Spleen (tissue), 11 donors: ENCODE measurements around the gene ICE2. TPM values are rescaled to one million over a fixed set of nuclear protein-coding genes. Genes with fewer than 3 reads are reported as not detected.

Source experiments
- DNase-seq: peaks from one replicate; pipeline ENCODE4 v3.0.0-alpha.2; 2020
- H3K27ac ChIP-seq, 8 donors: fragments of 200-600 bp; sonication (generic) in 7 of 8; 1 replicate in 4 of 8; 2 replicates in 4 of 8; pipeline versions ENCODE4 v1.5.0 to v1.8.0; 2016 to 2021; ENCODE audit warnings: inconsistent platforms in 4 of 8, mild to moderate bottlenecking in 4 of 8, moderate library complexity in 1 of 8
- H3K27me3 ChIP-seq, 7 donors: fragments of 200-600 bp; sonication (generic) in 6 of 7; replicated peaks in 1 of 7; 1 replicate in 4 of 7; 2 replicates in 3 of 7; pipeline versions ENCODE4 v1.5.0 to v1.8.0; 2016 to 2021; ENCODE audit warnings: inconsistent platforms in 3 of 7, mild to moderate bottlenecking in 1 of 7
- H3K36me3 ChIP-seq, 6 donors: fragments of 200-600 bp; sonication (generic) in 5 of 6; 1 replicate in 4 of 6; 2 replicates in 2 of 6; pipeline versions ENCODE4 v1.5.0 to v1.8.0; 2016 to 2021; ENCODE audit warnings: inconsistent platforms in 2 of 6
- H3K4me1 ChIP-seq, 6 donors: fragments of 200-600 bp; sonication (generic) in 5 of 6; 1 replicate in 3 of 6; 2 replicates in 3 of 6; pipeline versions ENCODE4 v1.5.0 to v1.8.0; 2016 to 2021; ENCODE audit warnings: inconsistent platforms in 3 of 6
- H3K4me3 ChIP-seq, 8 donors: fragments of 200-600 bp; sonication (generic) in 7 of 8; 1 replicate in 4 of 8; 2 replicates in 4 of 8; pipeline versions ENCODE4 v1.5.0 to v1.8.0; 2016 to 2021; ENCODE audit warnings: inconsistent platforms in 4 of 8, mild to moderate bottlenecking in 4 of 8, moderate library complexity in 2 of 8
- H3K9me3 ChIP-seq, 8 donors: fragments of 200-600 bp; sonication (generic) in 7 of 8; 1 replicate in 4 of 8; 2 replicates in 4 of 8; pipeline versions ENCODE4 v1.5.0 to v1.8.0; 2016 to 2021; ENCODE audit warnings: inconsistent platforms in 4 of 8
- CTCF ChIP-seq, 11 experiments: fragments of 200-600 bp in 7 of 11; fragments of 450-650 bp in 4 of 11; sonication (generic) in 4 of 11; IDR thresholded peaks in 8 of 11; conservative IDR thresholded peaks in 3 of 11; 1 replicate in 7 of 11; 2 replicates in 4 of 11; pipeline versions ENCODE4 v1.4.0 to v1.8.0; 2016 to 2021; ENCODE audit warnings: antibody characterized with exemption in 11 of 11, inconsistent platforms in 4 of 11, mild to moderate bottlenecking in 1 of 11
- POLR2A ChIP-seq, 3 donors: fragments of 450-650 bp; IDR thresholded peaks; one replicate each; pipeline ENCODE4 v1.5.1; 2017; ENCODE audit warnings: antibody characterized with exemption in 3 of 3, mild to moderate bottlenecking in 1 of 3
- POLR2AphosphoS5 ChIP-seq, 3 donors: sonication (generic); formaldehyde crosslinking; IDR thresholded peaks; one replicate each; pipeline ENCODE4 v1.5.1; 2017; ENCODE audit warnings: antibody characterized with exemption in 3 of 3
- WGBS, 5 donors: extraction: QIAGEN DNeasy Blood & Tissue Kit in 3 of 5; methylation state at CpG; one replicate each; pipeline versions ENCODE4 v1.1.5 to v1.1.7; 2013 to 2018; 5-methylcytosine and 5-hydroxymethylcytosine counted together
- intact Hi-C: fragments of 100-400 bp; cut with DNase I; formaldehyde crosslinking; loops from one replicate; pipeline ENCODE4 v1.15.0; 2023; ENCODE audit warnings: low total_unique reads
- polyA plus RNA-seq, 3 donors: library from polyadenylated mRNA; stranded (reverse); fragments of 200-250 nt; gene quantifications; one replicate each; pipeline ENCODE4 v1.2.1, GENCODE V29; 2013
- total RNA-seq, 7 donors: library from RNA; depleted of rRNA in 3 of 7; stranded (reverse); fragments of >200 nt in 3 of 7; fragmentation: NEBNext Ultra II Directional in 4 of 7; extraction: Animal tissue kit (Norgen Biotek cat#: 25700) in 4 of 7; gene quantifications; one replicate each; pipeline versions ENCODE4 v1.1.0 to v1.2.1, GENCODE V29; 2016 to 2021
- donor health status: healthy with polysubstance abuse.
- donor health status: DM: no; HTN: no; CAD: no; lungs with moderate emphysema.
- donor health status: DM: no; HTN: no; CAD: no.
- donor health status: Bipolar disorder and iron deficiency.
- donor health status: healthy.
- donor health status: DM: no; HTN: no; CAD: no.
- donor health status: DM: yes; HTN: yes; CAD: no.

ICE2 gene
- total and polyA plus RNA-seq, 10 donors, result 15.8 to 66.4 (median 46.9) TPM

GRCh38 chr15:60442031-60442650 lies 36.8 kb downstream of the ICE2 start:
- H3K36me3 ChIP-seq, result peaks cover 0 to 57% (median 12%) of the 10 kb centered on the region in 6 donors
- H3K4me1 ChIP-seq, result peaks cover 0 to 7% (median 0%) of the 10 kb centered on the region in 6 donors
- 81 to 96% (median 87%) methylated on average over 2 of the region's 2 CpGs for WGBS, 5 donors
- H3K27me3 ChIP-seq, result no peaks in the 10 kb centered on the region
- intact Hi-C loops, result no loop called here
- no peak overlapping the region for H3K27ac ChIP-seq
- H3K4me3 ChIP-seq, result no peak overlapping the region
- no peak for DNase-seq
- no peaks in the 10 kb centered on the region for H3K9me3 ChIP-seq
- TF ChIP-seq POLR2AphosphoS5 (IDR thresholded peaks at IDR 0.05) (no peak), POLR2A (IDR thresholded peaks at IDR 0.05) (no peak), CTCF (IDR thresholded peaks at IDR 0.05 in 8 of 11, conservative IDR thresholded peaks at IDR 0.05 in 3 of 11) (no peak)

- H3K9me3 ChIP-seq, result no peaks in the 10 kb centered on the region
- no peak overlapping the region for H3K4me3 ChIP-seq
- H3K27me3 ChIP-seq, result no peaks in the 10 kb centered on the region
- TF ChIP-seq CTCF (IDR thresholded peaks at IDR 0.05 in 8 of 11, conservative IDR thresholded peaks at IDR 0.05 in 3 of 11), result no peak
- WGBS, 5 donors, result 79 to 94% (median 89%) methylated on average over 1 of the region's 1 CpG
- intact Hi-C loops, result no loop called here
- H3K4me1 ChIP-seq, result peaks cover 0 to 7% (median 0%) of the 10 kb centered on the region in 6 donors
- H3K36me3 ChIP-seq, result peaks cover 0 to 49% (median 13%) of the 10 kb centered on the region in 6 donors
- no peak overlapping the region for H3K27ac ChIP-seq
- no peak for DNase-seq
Observed at GRCh38 chr15:60441331-60441730, 37.6 kb downstream of the ICE2 start.

- DNase-seq, result no peak
- H3K36me3 ChIP-seq, result peaks cover 0 to 66% (median 24%) of the 10 kb centered on the region in 6 donors
- TF ChIP-seq POLR2A (IDR thresholded peaks at IDR 0.05) (no peak), POLR2AphosphoS5 (IDR thresholded peaks at IDR 0.05) (no peak), CTCF (IDR thresholded peaks at IDR 0.05 in 8 of 11, conservative IDR thresholded peaks at IDR 0.05 in 3 of 11) (no peak)
- intact Hi-C loops, result loop anchor here (5.0 kb wide), 1 partner anchor 76 kb away; no protein-coding TSS in a partner anchor
- H3K27ac ChIP-seq, result no peak overlapping the region
- no peaks in the 10 kb centered on the region for H3K4me1 ChIP-seq
- no peaks in the 10 kb centered on the region for H3K9me3 ChIP-seq
- no peaks in the 10 kb centered on the region for H3K27me3 ChIP-seq
- H3K4me3 ChIP-seq, result no peak overlapping the region
- WGBS, 5 donors, result 92 to 98% (median 97%) methylated on average over 1 of the region's 1 CpG
Observed at GRCh38 chr15:60438646-60439045, 40.3 kb downstream of the ICE2 start.

- no peak for DNase-seq
- 95 to 99% (median 96%) methylated on average over 1 of the region's 1 CpG for WGBS, 5 donors
- intact Hi-C loops, result no loop called here
- Histone ChIP-seq H3K9me3 (no peaks in the 10 kb centered on the region), H3K4me3 (no peak overlapping the region), H3K4me1 (peaks cover 0 to 18% (median 3%) of the 10 kb centered on the region in 6 donors), H3K36me3 (peaks cover 0 to 90% (median 29%) of the 10 kb centered on the region in 6 donors), H3K27me3 (no peaks in the 10 kb centered on the region), H3K27ac (no peak overlapping the region)
- TF ChIP-seq POLR2AphosphoS5 (IDR thresholded peaks at IDR 0.05), result no peak
- TF ChIP-seq CTCF (IDR thresholded peaks at IDR 0.05 in 8 of 11, conservative IDR thresholded peaks at IDR 0.05 in 3 of 11), result no peak
- no peak for TF ChIP-seq POLR2A (IDR thresholded peaks at IDR 0.05)
Observed at GRCh38 chr15:60428935-60429334, 50.0 kb downstream of the ICE2 start.
